ENCODE measurements around the gene SRC.

DNA sequence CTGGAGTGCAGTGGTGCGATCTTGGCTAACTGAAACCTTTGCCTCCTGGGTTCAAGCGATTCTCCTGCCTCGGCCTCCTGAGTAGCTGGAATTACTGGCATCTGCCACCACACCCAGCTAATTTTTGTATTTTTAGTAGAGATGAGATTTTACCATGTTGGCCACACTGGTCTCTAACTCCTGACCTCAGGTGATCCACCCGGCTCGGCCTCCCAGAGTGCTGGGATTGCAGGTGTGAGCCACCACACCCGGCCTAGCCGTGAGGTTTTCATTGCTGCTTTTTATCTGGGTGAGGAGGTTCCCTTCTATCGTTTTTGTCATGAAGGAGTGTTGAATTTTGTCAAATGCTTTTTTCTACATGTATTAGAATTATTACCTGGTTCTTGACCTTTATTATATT, 23.9 kb downstream of the SRC start:
- TF ChIP-seq, protein P1, sequence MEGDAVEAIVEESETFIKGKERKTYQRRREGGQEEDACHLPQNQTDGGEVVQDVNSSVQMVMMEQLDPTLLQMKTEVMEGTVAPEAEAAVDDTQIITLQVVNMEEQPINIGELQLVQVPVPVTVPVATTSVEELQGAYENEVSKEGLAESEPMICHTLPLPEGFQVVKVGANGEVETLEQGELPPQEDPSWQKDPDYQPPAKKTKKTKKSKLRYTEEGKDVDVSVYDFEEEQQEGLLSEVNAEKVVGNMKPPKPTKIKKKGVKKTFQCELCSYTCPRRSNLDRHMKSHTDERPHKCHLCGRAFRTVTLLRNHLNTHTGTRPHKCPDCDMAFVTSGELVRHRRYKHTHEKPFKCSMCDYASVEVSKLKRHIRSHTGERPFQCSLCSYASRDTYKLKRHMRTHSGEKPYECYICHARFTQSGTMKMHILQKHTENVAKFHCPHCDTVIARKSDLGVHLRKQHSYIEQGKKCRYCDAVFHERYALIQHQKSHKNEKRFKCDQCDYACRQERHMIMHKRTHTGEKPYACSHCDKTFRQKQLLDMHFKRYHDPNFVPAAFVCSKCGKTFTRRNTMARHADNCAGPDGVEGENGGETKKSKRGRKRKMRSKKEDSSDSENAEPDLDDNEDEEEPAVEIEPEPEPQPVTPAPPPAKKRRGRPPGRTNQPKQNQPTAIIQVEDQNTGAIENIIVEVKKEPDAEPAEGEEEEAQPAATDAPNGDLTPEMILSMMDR (conservative IDR thresholded peaks at IDR 0.05; ENCODE audit: low read depth, low read length): no peak
- TF ChIP-seq EZH2 (IDR thresholded peaks at IDR 0.05; ENCODE audit: low read length, unreplicated experiment): no peak
- no peak for TF ChIP-seq EZH2phosphoT487 (IDR thresholded peaks at IDR 0.05; ENCODE audit: borderline replicate concordance, low read length)

All from PC-3 (cell line).